Glutamatergic neuron (in vitro differentiated cells): Measurements from ENCODE around the gene GDPGP1. TPM values are rescaled to one million over a fixed set of nuclear protein-coding genes. Genes with fewer than 3 reads are reported as not detected.

Source experiments
- DNase-seq: peaks from one replicate; pipeline ENCODE4 v3.0.0; 2022
- H3K27ac Mint-ChIP-seq: one replicate; pipeline ENCODE4 v1.8.0; 2020; ENCODE audit warnings: mild to moderate bottlenecking, mixed read lengths, inconsistent platforms; ENCODE audit not compliant: unreplicated experiment
- H3K27me3 Mint-ChIP-seq: one replicate; pipeline ENCODE4 v1.8.0; 2020; ENCODE audit warnings: mild to moderate bottlenecking, moderate library complexity, mixed read lengths, inconsistent platforms; ENCODE audit not compliant: unreplicated experiment
- H3K36me3 Mint-ChIP-seq: one replicate; pipeline ENCODE4 v1.8.0; 2020; ENCODE audit warnings: mild to moderate bottlenecking, mixed read lengths, inconsistent platforms; ENCODE audit not compliant: unreplicated experiment
- H3K4me1 Mint-ChIP-seq: one replicate; pipeline ENCODE4 v1.8.0; 2020; ENCODE audit warnings: mild to moderate bottlenecking, low read depth, mixed read lengths, inconsistent platforms; ENCODE audit not compliant: unreplicated experiment
- H3K4me3 Mint-ChIP-seq: one replicate; pipeline ENCODE4 v1.8.0; 2020; ENCODE audit warnings: mild to moderate bottlenecking, mixed read lengths, inconsistent platforms; ENCODE audit not compliant: unreplicated experiment
- H3K9me3 Mint-ChIP-seq: one replicate; pipeline ENCODE4 v1.8.0; 2020; ENCODE audit warnings: mild to moderate bottlenecking, moderate library complexity, mixed read lengths, inconsistent platforms; ENCODE audit not compliant: unreplicated experiment
- CTCF ChIP-seq: fragments of 200-600 bp; sonication (generic); IDR thresholded peaks from one replicate; pipeline ENCODE4 v1.5.0; 2021; ENCODE audit not compliant: partially characterized antibody, unreplicated experiment
- total RNA-seq: library from RNA; stranded (reverse); fragmentation: NEBNext Ultra II Directional; extraction: Animal tissue kit (Norgen Biotek cat#: 25700); gene quantifications from one replicate; pipeline ENCODE4 v1.2.1, GENCODE V29; 2021; ENCODE audit not compliant: unreplicated experiment

GDPGP1 gene
- total RNA-seq, 1 donor from 2014 or later = 7.4 TPM

DNA sequence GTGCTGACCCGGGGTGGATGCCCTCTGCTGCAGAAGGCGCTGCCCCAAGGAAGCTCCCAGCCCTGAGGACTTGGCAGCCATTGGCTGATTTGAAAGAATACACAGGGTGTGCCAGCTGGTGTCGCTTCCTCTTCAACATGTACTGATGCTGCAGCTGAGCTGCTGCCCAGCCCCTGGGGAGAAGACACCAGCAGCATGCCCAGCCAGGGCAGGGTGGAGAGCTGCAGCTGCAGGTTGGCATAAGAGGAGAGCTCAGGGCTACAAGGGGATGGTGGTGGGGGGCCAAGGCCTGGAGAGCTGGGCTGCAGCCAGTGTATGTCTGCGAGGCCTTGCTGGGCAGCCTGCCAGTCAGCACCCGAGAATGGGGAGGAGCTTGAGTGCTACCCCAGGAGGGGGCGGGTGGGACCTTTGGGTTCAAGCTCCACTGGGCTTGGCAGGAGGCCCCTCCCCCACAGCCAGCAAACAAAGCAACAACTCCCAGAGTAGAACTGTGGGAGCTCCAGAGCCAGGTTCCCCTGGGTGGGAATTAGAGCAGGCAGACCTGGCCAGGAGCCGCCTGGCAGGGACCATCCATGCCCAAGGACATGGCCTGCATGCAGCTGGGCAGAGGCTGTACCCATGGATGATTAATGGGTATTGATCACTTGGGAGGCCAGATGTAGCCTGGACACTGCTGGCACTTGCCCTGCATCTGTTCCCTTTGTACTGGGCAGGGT, 42.1 kb upstream of the GDPGP1 start:
- no peak for TF ChIP-seq CTCF
- peaks cover 6% of the 10 kb centered on the region for H3K9me3 Mint-ChIP-seq
- peaks cover 3% of the 10 kb centered on the region for H3K27me3 Mint-ChIP-seq
- no peak for DNase-seq
- H3K27ac Mint-ChIP-seq = no peak overlapping the region
- no peaks in the 10 kb centered on the region for H3K36me3 Mint-ChIP-seq
- peaks cover 10% of the 10 kb centered on the region for H3K4me1 Mint-ChIP-seq
- no peak overlapping the region for H3K4me3 Mint-ChIP-seq

GRCh38 chr15:90192961-90193786, 40.8 kb upstream of the GDPGP1 start:
- Mint-ChIP-seq H3K36me3 (no peaks in the 10 kb centered on the region), H3K4me3 (no peak overlapping the region), H3K9me3 (peaks cover 6% of the 10 kb centered on the region), H3K4me1 (peaks cover 10% of the 10 kb centered on the region), H3K27me3 (peaks cover 3% of the 10 kb centered on the region), H3K27ac (no peak overlapping the region)
- TF ChIP-seq CTCF = no peak
- no peak for DNase-seq

- DNase-seq = no peak
- Mint-ChIP-seq H3K27me3 (peaks cover 3% of the 10 kb centered on the region), H3K36me3 (no peaks in the 10 kb centered on the region), H3K4me1 (peaks cover 10% of the 10 kb centered on the region), H3K4me3 (no peak overlapping the region), H3K27ac (no peak overlapping the region), H3K9me3 (peaks cover 7% of the 10 kb centered on the region)
- no peak for TF ChIP-seq CTCF
Observed at GRCh38 chr15:90194655-90195054, 39.4 kb upstream of the GDPGP1 start.

DNA sequence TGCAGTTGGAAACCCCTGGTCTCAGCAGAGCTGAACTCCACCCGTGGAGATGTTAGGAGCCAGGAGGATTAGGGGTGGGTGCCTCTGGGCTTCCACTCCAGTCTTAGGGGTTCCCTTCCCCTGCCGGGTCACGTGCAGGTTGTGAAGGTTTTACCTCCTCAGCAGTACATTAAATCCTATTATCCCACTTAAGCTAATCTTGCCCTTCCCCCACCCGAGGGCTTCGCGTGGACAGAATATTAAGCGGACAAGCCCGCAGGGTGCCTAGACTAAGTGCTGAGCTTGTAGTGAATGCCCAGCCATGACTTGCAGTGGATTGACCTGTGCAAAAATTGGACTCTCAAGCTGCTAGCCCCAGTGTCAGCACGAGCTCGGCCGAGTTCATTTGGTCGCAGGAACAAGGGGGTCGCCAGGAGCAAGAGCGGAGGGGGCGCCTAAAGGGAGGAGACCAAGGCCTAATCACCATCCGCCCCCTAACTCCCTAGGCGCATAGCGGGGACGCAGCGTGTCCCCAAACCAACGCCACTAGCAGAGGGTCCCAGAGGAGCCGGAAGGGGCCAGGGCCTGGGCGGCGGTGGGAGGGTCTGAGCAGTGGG, 33.4 kb upstream of the GDPGP1 start:
- Mint-ChIP-seq H3K27ac (peak overlapping the region; percentile 68), H3K36me3 (no peaks in the 10 kb centered on the region), H3K4me3 (peak overlapping the region; percentile 90), H3K27me3 (peaks cover 10% of the 10 kb centered on the region), H3K4me1 (peaks cover 5% of the 10 kb centered on the region), H3K9me3 (peaks cover 6% of the 10 kb centered on the region)
- no peak for TF ChIP-seq CTCF
- no peak for DNase-seq
